Small intestine (tissue), 7 donors: ENCODE data around the gene EIF1. TPM values are rescaled to one million over a fixed set of nuclear protein-coding genes. Genes with fewer than 3 reads are reported as not detected.
A peak's percentile ranks its signal among the peaks of the same experiment; 100 is the strongest.

Experiments
- DNase-seq, 2 donors: peaks; one replicate each; pipeline versions ENCODE4 v3.0.0 to v3.0.0-alpha.2; 2013
- FAIRE-seq: peaks from 2 replicates; lab custom pipeline; 2012; peaks lifted over from hg19 to GRCh38; lab: Jason Lieb, UNC
- H3K27ac ChIP-seq, 3 donors: one replicate each; pipeline ENCODE4 v1.5.1; 2013; ENCODE audit warnings: low read length in 2 of 3, mild to moderate bottlenecking in 2 of 3, control low read depth in 1 of 3, inconsistent platforms in 1 of 3, low read depth in 1 of 3, moderate library complexity in 1 of 3
- H3K27me3 ChIP-seq, 3 donors: one replicate each; pipeline ENCODE4 v1.6.1; 2013; ENCODE audit warnings: low read length in 3 of 3, inconsistent platforms in 1 of 3; ENCODE audit not compliant: control insufficient read depth in 3 of 3, insufficient read depth in 3 of 3
- H3K36me3 ChIP-seq, 3 donors: one replicate each; pipeline ENCODE4 v1.6.1; 2013; ENCODE audit warnings: low read length in 3 of 3, inconsistent platforms in 1 of 3, low read depth in 1 of 3, mild to moderate bottlenecking in 1 of 3, moderate library complexity in 1 of 3; ENCODE audit not compliant: control insufficient read depth in 3 of 3, insufficient read depth in 2 of 3
- H3K4me1 ChIP-seq, 3 donors: one replicate each; pipeline ENCODE4 v1.6.1; 2013; ENCODE audit warnings: low read length in 2 of 3, inconsistent platforms in 1 of 3, low read depth in 1 of 3, mild to moderate bottlenecking in 1 of 3, moderate library complexity in 1 of 3; ENCODE audit not compliant: control insufficient read depth in 3 of 3, insufficient read depth in 2 of 3
- H3K4me3 ChIP-seq, 3 donors: one replicate each; pipeline ENCODE4 v1.5.1; 2013; ENCODE audit warnings: low read length in 3 of 3, control low read depth in 1 of 3, inconsistent platforms in 1 of 3, low read depth in 1 of 3, mild to moderate bottlenecking in 1 of 3, moderate library complexity in 1 of 3
- H3K9me3 ChIP-seq, 2 donors: one replicate each; pipeline ENCODE4 v1.6.1; 2013; ENCODE audit warnings: low read depth in 1 of 2, low read length in 1 of 2; ENCODE audit not compliant: control insufficient read depth in 2 of 2, insufficient read depth in 1 of 2
- WGBS, 3 donors: extraction: QIAGEN DNeasy Blood & Tissue Kit; methylation state at CpG; one replicate each; pipeline ENCODE4 v1.1.7; 2013; 5-methylcytosine and 5-hydroxymethylcytosine counted together
- polyA plus RNA-seq, 4 donors: library from polyadenylated mRNA; stranded (reverse) in 3 of 4; unstranded in 1 of 4; fragments of 200-250 nt in 3 of 4; fragments of 120-200 nt in 1 of 4; gene quantifications; one replicate each; pipeline versions ENCODE4 v1.2.1 to v1.2.3, GENCODE V29; 2013
- donor health status: healthy with polysubstance abuse.
- donor health status: control.
- donor health status: control.
- donor health status: Bipolar disorder and iron deficiency.
- donor health status: healthy.

EIF1 gene
- polyA plus RNA-seq, 4 donors: 328 to 770 (median 618) TPM

DNA sequence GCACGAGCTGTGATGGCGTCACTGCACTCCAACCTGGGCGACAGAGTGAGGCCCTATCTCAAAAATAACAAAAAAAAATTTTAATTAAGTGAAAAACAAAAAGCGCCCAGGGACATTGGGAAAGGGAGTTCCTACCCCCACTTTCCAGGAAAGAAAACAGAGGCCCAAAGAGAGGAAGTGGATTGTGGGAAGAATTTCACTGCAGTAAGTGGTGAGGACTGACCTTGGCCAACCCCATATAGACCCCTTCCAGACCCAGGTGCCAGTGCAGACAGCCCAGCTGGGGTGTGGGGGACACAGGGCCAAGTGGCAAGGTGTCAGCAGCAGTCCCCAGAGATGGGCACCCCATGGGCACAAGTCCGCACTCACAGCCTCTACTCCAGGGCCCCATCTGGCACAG, 35.3 kb upstream of the EIF1 start:
- Histone ChIP-seq H3K27ac (peak overlapping the region; percentile 90 to 96 (median 95)), H3K36me3 (peaks cover 0 to 2% (median 0%) of the 10 kb centered on the region in 3 donors), H3K4me3 (no peak overlapping the region), H3K27me3 (no peaks in the 10 kb centered on the region), H3K4me1 (peaks cover 3 to 81% (median 25%) of the 10 kb centered on the region in 3 donors), H3K9me3 (no peaks in the 10 kb centered on the region)
- WGBS, 3 donors: 77 to 87% (median 85%) methylated on average over 4 to 5 of the region's 5 CpGs
- DNase-seq: no peak
- no peak for FAIRE-seq

DNA sequence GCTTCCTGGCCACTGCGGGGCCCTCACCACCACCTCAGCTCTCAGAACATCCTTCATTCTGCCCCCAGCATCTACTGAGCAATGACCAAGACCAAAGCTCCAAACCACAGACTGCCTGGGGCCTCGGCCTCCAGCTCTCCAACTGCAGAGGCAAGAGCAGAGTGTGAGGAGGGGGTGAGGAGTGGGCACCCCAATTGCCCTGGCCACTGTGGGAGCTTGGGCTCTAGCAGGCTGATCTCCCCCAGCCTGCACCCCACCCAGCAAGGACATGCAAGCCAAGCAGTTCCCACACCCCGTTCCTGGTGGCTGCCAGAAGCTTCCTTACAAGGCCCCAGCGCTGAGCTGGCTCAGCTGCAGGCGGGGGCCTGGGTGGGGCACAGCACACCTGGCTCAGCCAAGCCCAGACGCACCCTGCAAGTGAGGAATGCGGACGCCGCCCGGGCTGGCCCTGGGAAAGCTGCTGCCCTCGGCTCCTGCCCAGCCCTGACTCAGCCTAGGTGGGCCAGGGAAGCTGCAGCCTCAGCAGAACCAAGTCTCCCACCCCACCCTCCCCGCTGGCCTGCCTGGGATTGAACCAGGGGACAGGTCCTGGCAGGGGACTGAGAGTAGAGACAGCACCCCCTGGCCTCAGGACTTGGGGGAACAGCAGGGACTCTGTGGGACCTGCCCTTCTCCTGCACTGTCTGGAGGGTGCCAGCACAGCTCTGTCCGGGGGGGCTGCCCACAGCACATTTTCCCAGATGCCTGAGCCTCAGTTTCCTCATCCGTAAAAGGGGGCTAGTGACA, 34.6 kb upstream of the EIF1 start:
- H3K36me3 ChIP-seq: peaks cover 0 to 4% (median 0%) of the 10 kb centered on the region in 3 donors
- no peaks in the 10 kb centered on the region for H3K27me3 ChIP-seq
- peaks cover 3 to 81% (median 25%) of the 10 kb centered on the region in 3 donors for H3K4me1 ChIP-seq
- H3K9me3 ChIP-seq: no peaks in the 10 kb centered on the region
- DNase-seq (peak; percentile 97 to 99), FAIRE-seq (no peak)
- 18 to 56% (median 39%) methylated on average over 11 to 14 of the region's 14 CpGs for WGBS, 3 donors
- no peak overlapping the region for H3K4me3 ChIP-seq
- peak overlapping the region; percentile 90 to 96 (median 95) for H3K27ac ChIP-seq

DNA sequence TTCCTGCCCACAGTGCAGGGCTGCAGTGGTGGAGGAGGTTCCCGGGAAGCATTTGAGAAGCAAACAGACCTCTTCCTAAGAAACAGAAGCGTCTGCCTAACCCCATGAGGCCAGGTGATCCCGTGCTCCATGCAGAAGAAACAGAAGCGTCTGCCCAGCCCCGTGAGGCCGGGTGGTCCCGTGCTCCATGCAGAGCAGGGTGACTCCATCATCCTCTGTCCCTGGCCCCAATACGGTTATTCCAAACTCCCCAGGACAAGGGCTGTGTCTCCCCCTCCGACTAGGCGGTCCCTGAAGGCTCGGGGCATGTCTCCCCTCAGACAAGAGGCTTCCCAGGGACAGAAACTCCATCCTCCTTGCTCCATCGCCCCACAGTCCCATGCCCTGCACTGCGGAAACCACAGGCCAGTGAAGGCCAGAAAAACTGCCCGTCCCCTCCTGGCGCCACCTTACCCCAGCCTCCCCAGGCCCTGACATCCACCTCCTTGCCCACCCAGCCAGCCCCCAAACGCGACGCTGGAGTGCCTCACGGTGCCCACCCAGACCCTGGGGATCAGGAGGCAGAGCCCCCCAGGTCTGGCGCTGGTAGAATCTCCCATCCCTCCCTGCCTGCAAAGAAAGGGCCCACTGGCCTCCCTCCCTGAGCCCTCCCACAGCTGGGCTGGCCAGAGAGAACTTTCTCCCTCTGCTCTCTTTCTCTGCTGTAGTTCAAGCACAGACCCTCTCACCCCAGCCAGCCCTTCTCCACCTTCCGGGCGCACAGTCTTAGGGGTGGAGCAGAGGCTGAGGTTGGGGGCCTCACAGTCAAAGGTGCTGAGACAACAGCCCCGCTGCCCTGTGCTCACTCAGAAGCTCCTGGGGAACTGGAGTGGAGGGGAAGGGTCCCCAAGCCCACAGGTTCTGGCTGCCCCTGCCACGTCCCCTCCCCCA, 33.7 kb upstream of the EIF1 start:
- H3K4me1 ChIP-seq: peaks cover 3 to 87% (median 25%) of the 10 kb centered on the region in 3 donors
- peak in 1 of 2 donors; percentile 46 for DNase-seq
- no peak for FAIRE-seq
- peak overlapping the region; percentile 90 to 96 (median 94) for H3K27ac ChIP-seq
- no peaks in the 10 kb centered on the region for H3K9me3 ChIP-seq
- WGBS, 3 donors: 34 to 69% (median 47%) methylated on average over 24 of the region's 24 CpGs
- no peak overlapping the region for H3K4me3 ChIP-seq
- H3K27me3 ChIP-seq: no peaks in the 10 kb centered on the region
- H3K36me3 ChIP-seq: peaks cover 0 to 5% (median 0%) of the 10 kb centered on the region in 3 donors

DNA sequence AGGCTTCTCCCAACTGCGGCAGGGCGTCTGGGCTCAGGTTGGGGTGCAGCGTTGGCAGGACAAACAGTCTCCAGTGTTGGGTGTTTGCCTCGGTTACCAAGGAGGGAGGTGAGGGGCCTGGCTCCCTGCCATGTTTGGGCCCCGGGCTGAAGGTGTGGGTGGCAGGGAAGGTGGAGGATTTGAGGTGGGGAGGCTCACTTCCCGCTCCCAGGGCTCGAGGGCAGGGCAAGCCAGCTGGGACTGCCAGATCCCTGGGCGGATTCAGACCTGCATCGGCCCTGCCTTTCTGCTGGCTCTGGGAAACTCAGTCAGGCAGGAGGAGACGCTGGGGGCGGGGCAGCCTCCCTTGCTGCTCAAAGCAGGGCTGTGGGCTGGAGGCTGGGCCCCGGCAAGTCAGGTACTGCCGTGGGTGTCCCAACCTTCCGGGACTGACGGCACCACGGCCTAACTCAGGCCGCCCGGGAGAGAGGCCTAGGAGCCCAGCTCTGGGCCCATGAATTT, 33.0 kb upstream of the EIF1 start:
- Histone ChIP-seq H3K4me1 (peaks cover 3 to 87% (median 25%) of the 10 kb centered on the region in 3 donors), H3K4me3 (no peak overlapping the region), H3K9me3 (no peaks in the 10 kb centered on the region), H3K27me3 (no peaks in the 10 kb centered on the region), H3K36me3 (peaks cover 0 to 5% (median 0%) of the 10 kb centered on the region in 3 donors), H3K27ac (peak overlapping the region; percentile 90 to 96 (median 94))
- FAIRE-seq (no peak), DNase-seq (peak; percentile 85 to 97)
- 20 to 52% (median 30%) methylated on average over 17 to 18 of the region's 18 CpGs for WGBS, 3 donors

DNA sequence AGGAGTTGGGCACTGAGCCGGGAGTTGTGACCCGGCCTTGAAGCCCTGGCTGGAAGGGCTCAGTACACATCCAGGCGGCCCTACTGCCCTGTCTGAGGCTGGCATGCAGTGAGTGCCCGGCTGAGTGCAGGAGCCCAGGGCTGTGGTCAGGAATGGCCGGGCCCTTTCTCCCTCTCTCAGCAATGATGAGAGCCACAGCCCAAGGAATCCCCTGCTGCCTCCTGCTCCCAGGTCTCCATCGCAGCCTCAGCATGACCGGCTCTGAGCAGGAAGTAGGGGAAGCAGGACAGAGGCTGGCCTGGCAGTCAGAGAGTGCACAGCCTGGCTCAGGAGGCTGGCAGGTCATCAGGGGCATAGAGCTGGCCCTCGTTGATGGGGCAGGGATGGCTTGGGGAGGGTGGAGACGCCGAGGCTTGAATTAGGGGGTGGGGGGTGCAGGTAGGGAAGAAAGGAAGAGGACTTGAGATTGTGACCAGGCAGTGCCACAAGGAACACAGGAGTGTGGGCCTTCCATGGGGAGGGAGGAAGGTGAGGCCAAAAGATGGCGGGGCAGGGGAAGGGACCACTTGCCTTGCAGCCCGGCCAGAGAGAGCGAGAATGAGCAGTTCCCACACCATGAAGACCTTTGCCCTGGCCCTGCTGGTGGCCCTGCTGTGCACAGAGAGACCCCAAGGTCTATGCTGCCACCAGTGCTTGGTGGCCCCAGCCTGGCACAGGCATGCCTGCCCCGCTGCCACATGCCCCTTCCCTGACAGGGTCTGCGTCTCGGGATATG, 32.2 kb upstream of the EIF1 start:
- WGBS, 3 donors: 44 to 74% (median 66%) methylated on average over 16 of the region's 16 CpGs
- Histone ChIP-seq H3K36me3 (peaks cover 0 to 5% (median 0%) of the 10 kb centered on the region in 3 donors), H3K4me3 (no peak overlapping the region), H3K9me3 (no peaks in the 10 kb centered on the region), H3K27me3 (no peaks in the 10 kb centered on the region), H3K4me1 (peaks cover 3 to 79% (median 22%) of the 10 kb centered on the region in 3 donors), H3K27ac (peak overlapping the region; percentile 90 to 96 (median 94))
- no peak for FAIRE-seq
- DNase-seq: no peak

DNA sequence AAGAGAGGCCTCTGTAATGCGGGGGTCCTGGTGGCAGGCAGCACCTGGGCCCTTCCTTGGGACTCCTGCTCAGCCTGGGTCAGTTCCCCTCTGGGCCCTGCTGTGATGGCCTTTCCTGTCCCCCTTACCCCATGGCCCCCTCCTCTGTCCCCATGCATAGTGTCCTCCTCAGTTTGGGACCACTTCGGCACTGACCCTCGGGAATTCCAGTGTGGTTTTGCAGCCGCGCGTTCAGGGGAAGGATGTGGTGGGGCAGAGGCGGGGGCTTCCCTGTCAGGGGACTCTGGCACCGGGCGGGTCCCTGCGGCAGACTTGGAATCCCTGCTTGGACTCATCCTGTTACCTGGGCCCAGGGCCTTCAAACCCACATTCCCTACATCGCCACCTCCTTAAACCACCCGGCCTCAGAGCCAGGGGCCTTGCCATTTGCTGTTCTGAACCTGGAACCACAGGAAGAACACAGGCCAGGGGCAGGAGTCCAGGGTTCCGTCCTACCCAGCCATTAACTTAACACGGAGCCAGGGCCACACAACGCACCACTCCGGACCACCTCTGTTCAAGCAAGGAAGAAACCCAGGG, 31.4 kb upstream of the EIF1 start:
- WGBS, 3 donors: 56 to 75% (median 57%) methylated on average over 16 of the region's 16 CpGs
- Histone ChIP-seq H3K4me3 (no peak overlapping the region), H3K27ac (peak overlapping the region in 1 of 3 donors; percentile 96), H3K9me3 (no peaks in the 10 kb centered on the region), H3K36me3 (peaks cover 0 to 5% (median 0%) of the 10 kb centered on the region in 3 donors), H3K4me1 (peaks cover 3 to 71% (median 18%) of the 10 kb centered on the region in 3 donors), H3K27me3 (no peaks in the 10 kb centered on the region)
- DNase-seq: no peak
- no peak for FAIRE-seq

DNA sequence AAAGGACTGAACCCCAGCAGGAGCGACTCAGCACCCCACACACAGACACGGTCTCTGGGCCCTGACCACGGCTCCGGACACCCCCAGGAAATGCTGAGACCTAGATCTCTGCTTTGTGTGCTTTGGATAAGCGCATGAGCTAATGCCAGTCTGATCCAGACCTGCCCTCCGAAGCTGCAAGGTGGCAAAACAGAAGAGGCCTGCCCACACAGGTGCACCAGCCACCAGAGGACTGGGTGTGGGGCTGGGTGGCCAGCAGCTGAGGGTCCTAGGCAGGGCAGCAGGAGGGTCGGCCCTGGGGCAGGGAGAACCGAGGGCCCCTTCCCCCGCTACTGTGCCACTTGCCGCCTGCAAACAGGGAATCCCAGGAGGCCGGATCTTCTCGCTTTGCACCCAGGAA, 30.7 kb upstream of the EIF1 start:
- Histone ChIP-seq H3K36me3 (peaks cover 0 to 5% (median 0%) of the 10 kb centered on the region in 3 donors), H3K4me3 (no peak overlapping the region), H3K27ac (no peak overlapping the region), H3K4me1 (peaks cover 3 to 64% (median 12%) of the 10 kb centered on the region in 3 donors), H3K27me3 (no peaks in the 10 kb centered on the region), H3K9me3 (no peaks in the 10 kb centered on the region)
- 76 to 85% (median 84%) methylated on average over 12 of the region's 12 CpGs for WGBS, 3 donors
- no peak for FAIRE-seq
- DNase-seq: no peak
